NOMO-1 treated with dmso at 0.1 percent for 144 hours (cell line): ENCODE results near the gene TMEM182.

Source experiments
- DNase-seq: peaks from one replicate; lab custom pipeline; 2025; ENCODE audit not compliant: unreplicated experiment; lab: John Stamatoyannopoulos, UW

Gene TMEM182

GRCh38 chr2:102852867-102853266 lies 91.0 kb downstream of the TMEM182 start:
- no peak for DNase-seq
